ENCODE results near the gene TOX4. TPM values are rescaled to one million over a fixed set of nuclear protein-coding genes. Genes with fewer than 3 reads are reported as not detected.

TOX4 gene
- total and polyA plus RNA-seq, 9 of the 15 experiments (the other 6 are each of a cell fraction or from before 2014, with no cell fraction given) = 9.9 to 76.5 (median 41.0) TPM

DNA sequence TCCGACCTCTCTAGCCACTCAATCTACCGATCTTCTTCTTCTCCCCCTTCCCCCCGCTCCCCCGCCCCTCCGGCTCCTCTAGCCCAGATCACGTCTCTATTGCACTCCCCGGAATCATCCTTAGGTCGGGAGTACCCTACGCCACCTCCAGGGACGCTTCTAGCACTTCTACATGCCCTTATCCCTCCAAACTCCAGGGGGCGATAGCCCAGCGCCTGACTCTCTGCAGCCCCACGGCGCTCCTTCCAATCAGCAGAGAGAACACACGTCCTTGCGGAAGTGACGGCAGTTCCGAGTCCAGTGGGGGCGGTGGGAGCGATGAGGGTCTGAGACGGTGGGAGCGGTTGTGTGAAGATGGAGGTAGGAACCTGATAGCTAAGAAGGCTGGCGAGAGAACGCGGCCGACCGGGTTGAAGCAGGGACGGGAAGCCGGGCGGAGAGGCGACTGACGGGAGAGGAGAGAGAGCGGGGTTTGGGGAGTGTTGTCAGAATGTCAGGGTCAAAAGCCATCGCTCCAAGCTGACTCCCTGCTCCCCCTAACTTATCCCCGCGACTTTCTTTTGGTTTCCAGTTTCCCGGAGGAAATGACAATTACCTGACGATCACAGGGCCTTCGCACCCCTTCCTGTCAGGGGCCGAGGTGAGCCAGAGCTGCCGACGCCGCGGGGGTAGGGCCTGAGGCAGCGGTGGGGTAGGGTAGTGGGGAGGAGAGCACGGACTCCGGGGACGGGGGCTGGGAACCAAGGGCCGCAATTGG is at the start of gene TOX4, which contains the start of gene RAB2B (continued):
- TF ChIP-seq GTF2E2 (tag; IDR thresholded peaks at IDR 0.05) = 0 out of 2 replicates have a peak, but pooled peaks have one; percentile 32
- peak; percentile 17; the same call in 1 of the 2 replicates for TF ChIP-seq MBD2 (IDR thresholded peaks at IDR 0.05; ENCODE audit: borderline replicate concordance, low read depth)
- peak; percentile 76; the same call in 1 of the 2 replicates for TF ChIP-seq OTX1 (CRISPR knock-in tag; IDR thresholded peaks at IDR 0.05)
- TF ChIP-seq CREM (IDR thresholded peaks at IDR 0.05; ENCODE audit: low read depth) = peak; percentile 93
- TF ChIP-seq, protein P1, sequence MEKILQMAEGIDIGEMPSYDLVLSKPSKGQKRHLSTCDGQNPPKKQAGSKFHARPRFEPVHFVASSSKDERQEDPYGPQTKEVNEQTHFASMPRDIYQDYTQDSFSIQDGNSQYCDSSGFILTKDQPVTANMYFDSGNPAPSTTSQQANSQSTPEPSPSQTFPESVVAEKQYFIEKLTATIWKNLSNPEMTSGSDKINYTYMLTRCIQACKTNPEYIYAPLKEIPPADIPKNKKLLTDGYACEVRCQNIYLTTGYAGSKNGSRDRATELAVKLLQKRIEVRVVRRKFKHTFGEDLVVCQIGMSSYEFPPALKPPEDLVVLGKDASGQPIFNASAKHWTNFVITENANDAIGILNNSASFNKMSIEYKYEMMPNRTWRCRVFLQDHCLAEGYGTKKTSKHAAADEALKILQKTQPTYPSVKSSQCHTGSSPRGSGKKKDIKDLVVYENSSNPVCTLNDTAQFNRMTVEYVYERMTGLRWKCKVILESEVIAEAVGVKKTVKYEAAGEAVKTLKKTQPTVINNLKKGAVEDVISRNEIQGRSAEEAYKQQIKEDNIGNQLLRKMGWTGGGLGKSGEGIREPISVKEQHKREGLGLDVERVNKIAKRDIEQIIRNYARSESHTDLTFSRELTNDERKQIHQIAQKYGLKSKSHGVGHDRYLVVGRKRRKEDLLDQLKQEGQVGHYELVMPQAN (IDR thresholded peaks at IDR 0.05; ENCODE audit: borderline replicate concordance) = peak; percentile 88
- TF ChIP-seq MAFF (IDR thresholded peaks at IDR 0.05; ENCODE audit: low read length) = no peak
- TF ChIP-seq, protein P2, sequence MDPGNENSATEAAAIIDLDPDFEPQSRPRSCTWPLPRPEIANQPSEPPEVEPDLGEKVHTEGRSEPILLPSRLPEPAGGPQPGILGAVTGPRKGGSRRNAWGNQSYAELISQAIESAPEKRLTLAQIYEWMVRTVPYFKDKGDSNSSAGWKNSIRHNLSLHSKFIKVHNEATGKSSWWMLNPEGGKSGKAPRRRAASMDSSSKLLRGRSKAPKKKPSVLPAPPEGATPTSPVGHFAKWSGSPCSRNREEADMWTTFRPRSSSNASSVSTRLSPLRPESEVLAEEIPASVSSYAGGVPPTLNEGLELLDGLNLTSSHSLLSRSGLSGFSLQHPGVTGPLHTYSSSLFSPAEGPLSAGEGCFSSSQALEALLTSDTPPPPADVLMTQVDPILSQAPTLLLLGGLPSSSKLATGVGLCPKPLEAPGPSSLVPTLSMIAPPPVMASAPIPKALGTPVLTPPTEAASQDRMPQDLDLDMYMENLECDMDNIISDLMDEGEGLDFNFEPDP (CRISPR knock-in tag; IDR thresholded peaks at IDR 0.05) = no peak
- peak; percentile 76; the same call in 1 of the 2 replicates for TF ChIP-seq PHF8 (IDR thresholded peaks at IDR 0.05; ENCODE audit: borderline replicate concordance, low read length)
- TF ChIP-seq CTBP1 (IDR thresholded peaks at IDR 0.05; ENCODE audit: borderline replicate concordance) = peak; percentile 48; the same call in 1 of the 2 replicates
- TF ChIP-seq NFATC3 (IDR thresholded peaks at IDR 0.05) = no peak
- TF ChIP-seq EGR1 (conservative IDR thresholded peaks at IDR 0.05) = peak; percentile 83
- peak; percentile 31; the same call in 1 of the 2 replicates for TF ChIP-seq NFRKB (IDR thresholded peaks at IDR 0.05; ENCODE audit: low read depth)
- no peak for TF ChIP-seq ZNF431 (CRISPR knock-in tag; IDR thresholded peaks at IDR 0.05)
- TF ChIP-seq, protein P3, sequence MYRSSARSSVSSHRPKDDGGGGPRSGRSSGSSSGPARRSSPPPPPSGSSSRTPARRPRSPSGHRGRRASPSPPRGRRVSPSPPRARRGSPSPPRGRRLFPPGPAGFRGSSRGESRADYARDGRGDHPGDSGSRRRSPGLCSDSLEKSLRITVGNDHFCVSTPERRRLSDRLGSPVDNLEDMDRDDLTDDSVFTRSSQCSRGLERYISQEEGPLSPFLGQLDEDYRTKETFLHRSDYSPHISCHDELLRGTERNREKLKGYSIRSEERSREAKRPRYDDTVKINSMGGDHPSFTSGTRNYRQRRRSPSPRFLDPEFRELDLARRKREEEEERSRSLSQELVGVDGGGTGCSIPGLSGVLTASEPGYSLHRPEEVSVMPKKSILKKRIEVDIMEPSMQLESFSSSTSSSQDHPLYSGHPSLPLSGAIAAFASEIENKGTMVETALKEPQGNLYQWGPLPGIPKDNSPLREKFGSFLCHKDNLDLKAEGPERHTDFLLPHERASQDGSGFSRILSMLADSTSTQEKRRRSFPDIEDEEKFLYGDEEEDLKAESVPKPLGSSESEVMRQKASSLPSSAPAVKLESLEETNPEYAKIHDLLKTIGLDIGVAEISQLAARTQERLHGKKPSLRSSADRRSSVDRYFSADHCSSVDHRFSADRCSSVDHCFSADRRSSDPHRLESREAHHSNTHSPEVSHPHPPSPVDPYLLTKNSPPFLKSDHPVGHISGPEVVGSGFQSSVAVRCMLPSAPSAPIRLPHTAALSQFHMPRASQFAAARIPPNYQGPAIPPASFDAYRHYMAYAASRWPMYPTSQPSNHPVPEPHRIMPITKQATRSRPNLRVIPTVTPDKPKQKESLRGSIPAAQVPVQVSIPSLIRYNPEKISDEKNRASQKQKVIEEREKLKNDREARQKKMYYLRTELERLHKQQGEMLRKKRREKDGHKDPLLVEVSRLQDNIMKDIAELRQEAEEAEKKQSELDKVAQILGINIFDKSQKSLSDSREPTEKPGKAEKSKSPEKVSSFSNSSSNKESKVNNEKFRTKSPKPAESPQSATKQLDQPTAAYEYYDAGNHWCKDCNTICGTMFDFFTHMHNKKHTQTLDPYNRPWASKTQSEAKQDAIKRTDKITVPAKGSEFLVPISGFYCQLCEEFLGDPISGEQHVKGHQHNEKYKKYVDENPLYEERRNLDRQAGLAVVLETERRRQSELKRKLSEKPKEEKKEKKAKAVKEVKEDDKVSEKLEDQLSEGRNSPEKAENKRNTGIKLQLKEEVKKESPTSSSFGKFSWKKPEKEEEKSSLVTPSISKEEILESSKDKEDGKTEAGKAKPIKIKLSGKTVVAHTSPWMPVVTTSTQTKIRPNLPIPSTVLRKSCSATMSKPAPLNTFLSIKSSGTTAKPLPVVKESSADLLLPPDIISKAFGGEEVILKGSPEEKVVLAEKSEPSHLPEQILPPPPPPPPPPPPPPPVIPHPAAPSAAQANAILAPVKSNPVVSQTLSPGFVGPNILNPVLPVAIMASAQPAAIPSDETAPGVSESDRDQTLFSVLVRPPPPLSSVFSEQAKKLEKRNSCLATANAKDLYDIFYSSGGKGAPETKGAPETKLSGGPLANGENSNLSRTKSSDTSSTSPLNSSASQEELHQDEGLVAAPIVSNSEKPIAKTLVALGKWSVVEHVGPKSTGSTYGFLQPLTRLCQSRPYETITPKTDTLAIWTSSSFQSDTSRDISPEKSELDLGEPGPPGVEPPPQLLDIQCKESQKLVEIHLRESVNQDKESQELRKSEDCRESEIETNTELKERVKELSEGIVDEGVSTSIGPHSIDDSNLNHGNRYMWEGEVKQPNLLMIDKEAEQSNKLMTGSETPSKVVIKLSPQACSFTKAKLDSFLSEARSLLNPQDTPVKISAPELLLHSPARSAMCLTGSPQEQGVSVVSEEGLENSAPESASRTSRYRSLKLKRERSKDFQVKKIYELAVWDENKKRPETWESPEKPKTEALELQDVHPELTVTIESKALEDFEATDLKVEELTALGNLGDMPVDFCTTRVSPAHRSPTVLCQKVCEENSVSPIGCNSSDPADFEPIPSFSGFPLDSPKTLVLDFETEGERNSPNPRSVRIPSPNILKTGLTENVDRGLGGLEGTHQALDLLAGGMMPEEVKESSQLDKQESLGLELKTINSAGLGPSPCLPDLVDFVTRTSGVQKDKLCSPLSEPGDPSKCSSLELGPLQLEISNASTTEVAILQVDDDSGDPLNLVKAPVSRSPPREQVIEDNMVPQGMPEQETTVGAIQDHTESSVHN (IDR thresholded peaks at IDR 0.05; ENCODE audit: borderline replicate concordance in 1 of 2, low read depth in 1 of 2) = no peak
- TF ChIP-seq MAFG (tag; conservative IDR thresholded peaks at IDR 0.05) = no peak
- TF ChIP-seq FOXK2 (conservative IDR thresholded peaks at IDR 0.05 in 1 of 2, IDR thresholded peaks at IDR 0.05 in 1 of 2; ENCODE audit: low read depth in 2 of 2) = peak; percentile 73 to 83
- TF ChIP-seq PYGO2 (tag; IDR thresholded peaks at IDR 0.05) = no peak
